ENCODE results near the gene RAD18.

Gene RAD18

GRCh38 chr3:8857720-8858367, 105.4 kb downstream of the RAD18 start:
- DNase-seq = no peak

- DNase-seq = no peak
These were observed 106.6 kb downstream of the RAD18 start for GRCh38 chr3:8856721-8857120.

GRCh38 chr3:8856071-8856470, 107.2 kb downstream of the RAD18 start:
- no peak for DNase-seq

- DNase-seq = no peak
These were observed 108.6 kb downstream of the RAD18 start for GRCh38 chr3:8854656-8855055.

GRCh38 chr3:8853081-8853480, 110.2 kb downstream of the RAD18 start:
- no peak for DNase-seq

- DNase-seq = no peak
These were observed 110.8 kb downstream of the RAD18 start for GRCh38 chr3:8852511-8852910.

- no peak for DNase-seq
These were observed 111.6 kb downstream of the RAD18 start for GRCh38 chr3:8851703-8852102.

GRCh38 chr3:8848696-8849131, 114.6 kb downstream of the RAD18 start:
- no peak for DNase-seq

- DNase-seq = no peak
These were observed 116.0 kb downstream of the RAD18 start for GRCh38 chr3:8847317-8847716.

GRCh38 chr3:8846176-8846575, 117.1 kb downstream of the RAD18 start:
- DNase-seq = no peak

- DNase-seq = no peak
These were observed 117.6 kb downstream of the RAD18 start for GRCh38 chr3:8845641-8846040.

- DNase-seq = no peak
These were observed 119.9 kb downstream of the RAD18 start for GRCh38 chr3:8843347-8843746.

GRCh38 chr3:8842293-8842692, 121.0 kb downstream of the RAD18 start:
- DNase-seq = no peak

GRCh38 chr3:8841472-8841871, 121.8 kb downstream of the RAD18 start:
- no peak for DNase-seq

GRCh38 chr3:8840556-8840955, 122.7 kb downstream of the RAD18 start:
- DNase-seq = no peak

GRCh38 chr3:8839607-8840325, 123.5 kb downstream of the RAD18 start:
- no peak for DNase-seq

- DNase-seq = no peak
These were observed 124.4 kb downstream of the RAD18 start for GRCh38 chr3:8838765-8839423.

GRCh38 chr3:8838234-8838633, 125.0 kb downstream of the RAD18 start:
- DNase-seq = no peak

- DNase-seq = no peak
These were observed 126.1 kb downstream of the RAD18 start for GRCh38 chr3:8837162-8837561.

- no peak for DNase-seq
These were observed 127.2 kb downstream of the RAD18 start for GRCh38 chr3:8836096-8836495.

- no peak for DNase-seq
These were observed 127.9 kb downstream of the RAD18 start for GRCh38 chr3:8835385-8835784.

- DNase-seq = no peak
These were observed 128.3 kb downstream of the RAD18 start for GRCh38 chr3:8834974-8835373.

GRCh38 chr3:8827641-8828040, 135.6 kb downstream of the RAD18 start:
- no peak for DNase-seq
